GM19467 (cell line): Measurements from ENCODE around the gene TEAD2.

Source experiments
- ATAC-seq: cut with Tn5 transposase; IDR thresholded peaks from one replicate; pipeline ENCODE4 v1.9.1; 2021; ENCODE audit warnings: mild to moderate bottlenecking, moderate library complexity; ENCODE audit not compliant: unreplicated experiment

Gene TEAD2

DNA sequence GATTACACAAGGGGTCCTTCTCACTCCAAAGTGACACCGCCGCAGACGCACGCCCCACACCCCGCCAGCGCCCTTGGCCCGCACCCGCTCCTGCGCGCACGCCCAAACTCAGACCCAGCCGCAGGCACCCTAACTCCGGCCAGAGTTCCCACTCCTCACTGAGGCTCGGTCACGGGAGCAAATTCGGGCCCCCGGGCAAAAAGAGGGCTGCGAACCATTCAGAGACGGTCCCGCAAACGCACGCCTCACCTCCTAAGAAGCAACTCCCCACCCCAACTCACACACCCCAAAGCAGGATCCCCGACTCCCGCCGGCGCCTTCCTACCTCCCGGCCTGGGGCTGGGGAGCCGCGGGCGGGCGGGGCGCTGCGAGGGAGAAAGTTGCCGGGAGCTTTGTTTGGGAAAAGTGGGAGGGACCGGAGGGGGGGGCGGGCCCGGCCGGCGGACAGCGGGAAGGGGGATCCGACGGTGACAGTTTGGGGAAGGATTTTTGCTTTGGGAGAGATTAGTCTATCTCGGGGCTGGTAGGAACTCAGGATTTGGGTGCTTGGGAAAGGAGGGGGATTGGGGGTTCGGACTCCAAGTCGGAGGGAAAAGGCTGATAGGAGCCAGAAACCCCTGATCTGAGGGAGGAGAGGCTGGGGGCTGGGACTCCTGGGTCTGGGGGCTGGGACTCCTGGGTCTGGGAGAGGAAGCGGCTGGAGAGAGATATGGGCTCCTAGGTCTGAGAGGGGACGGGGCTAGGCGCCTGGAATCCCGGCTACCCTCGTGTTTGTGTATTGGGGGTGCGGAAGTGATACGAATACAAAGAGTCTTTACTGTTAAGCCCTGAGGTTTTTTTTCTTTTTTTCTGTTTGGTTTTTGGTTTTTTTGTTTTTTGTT lies at the start of gene TEAD2:
Gene TEAD2, minus strand, starts transcription at position 369 of the 881 bp plus-strand sequence. CDS start 2,341 bp downstream, outside the sequence.
- no peak for ATAC-seq

- no peak for ATAC-seq
Measured at GRCh38 chr19:49411681-49412326, 49.6 kb upstream of the TEAD2 start.

- no peak for ATAC-seq
Measured at GRCh38 chr19:49409441-49410029, 47.3 kb upstream of the TEAD2 start.

DNA sequence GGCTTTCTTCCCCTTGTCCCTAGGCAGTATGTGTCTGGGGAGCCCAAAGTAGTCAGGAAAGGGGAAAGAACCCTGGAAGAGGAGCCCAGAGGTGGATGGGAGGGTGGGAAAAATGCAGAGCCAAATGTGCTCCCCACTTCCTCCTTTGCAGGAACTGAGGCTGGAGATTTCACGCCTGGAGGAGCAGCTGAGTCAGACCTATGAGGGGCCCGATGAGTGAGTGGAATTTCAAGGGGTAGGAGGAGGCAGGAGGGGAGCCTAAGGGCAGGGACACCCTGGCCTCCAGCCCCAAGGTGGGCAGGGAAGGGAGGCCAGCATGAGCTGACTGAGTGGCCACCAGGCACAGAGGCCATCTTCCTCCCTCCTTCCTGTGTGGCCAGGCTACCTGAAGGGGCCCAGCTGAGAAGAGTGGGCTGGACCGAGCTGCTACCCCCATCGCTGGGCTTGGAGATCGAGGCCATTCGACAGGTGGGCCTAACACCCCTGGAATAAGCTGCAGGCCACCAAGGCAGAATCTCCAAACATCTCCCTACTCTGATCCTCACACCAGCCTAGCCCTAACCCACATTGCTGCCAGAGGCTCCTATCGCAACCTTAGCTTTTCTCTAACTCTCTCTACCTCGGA lies 46.7 kb upstream of the TEAD2 start:
- ATAC-seq: no peak

DNA sequence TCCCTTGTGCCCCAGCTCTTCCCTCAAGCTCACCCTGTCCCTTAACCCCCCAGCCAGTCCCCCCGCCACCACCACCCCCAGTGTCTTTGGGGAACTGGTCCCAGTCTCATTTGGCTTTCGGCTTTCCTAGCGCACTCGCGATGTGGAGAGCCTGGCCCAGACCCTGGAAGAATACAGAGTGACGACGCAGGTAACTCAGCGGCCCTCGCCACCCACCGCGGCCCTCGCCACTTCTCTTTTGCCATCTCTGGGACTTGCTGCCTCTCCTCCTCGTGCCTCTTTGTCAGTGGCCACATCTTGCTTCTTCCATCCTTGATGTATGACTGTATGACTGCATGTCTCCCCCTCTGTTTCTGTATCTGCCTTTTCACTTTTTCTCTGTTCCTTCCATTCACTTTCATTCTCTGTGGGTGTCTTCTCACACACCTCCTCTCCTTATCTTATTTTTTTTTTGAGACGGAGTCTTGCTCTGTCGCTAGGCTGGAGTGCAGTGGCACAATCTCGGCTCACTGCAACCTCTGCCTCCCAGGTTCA lies 45.3 kb upstream of the TEAD2 start:
- ATAC-seq: no peak

DNA sequence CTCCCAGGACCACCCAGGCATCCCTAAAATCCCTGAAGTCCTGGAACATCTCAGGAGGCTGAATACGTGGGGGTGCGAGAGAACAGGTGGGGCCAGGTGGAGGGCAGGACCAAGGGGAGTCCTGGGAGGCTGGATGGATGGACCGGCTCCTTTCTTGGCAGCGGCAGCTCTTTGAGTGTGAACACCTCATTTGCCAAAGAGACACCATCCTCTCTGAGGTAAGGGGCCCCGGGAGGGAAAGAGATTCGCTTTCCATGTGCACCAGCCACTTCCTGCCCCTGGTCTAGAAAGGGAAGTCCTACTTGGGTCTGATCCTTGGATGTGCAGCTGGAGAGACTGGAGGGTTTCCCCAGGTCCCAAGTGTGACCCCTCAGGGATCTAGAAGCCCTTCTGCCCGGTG lies 44.9 kb upstream of the TEAD2 start:
- ATAC-seq: no peak

DNA sequence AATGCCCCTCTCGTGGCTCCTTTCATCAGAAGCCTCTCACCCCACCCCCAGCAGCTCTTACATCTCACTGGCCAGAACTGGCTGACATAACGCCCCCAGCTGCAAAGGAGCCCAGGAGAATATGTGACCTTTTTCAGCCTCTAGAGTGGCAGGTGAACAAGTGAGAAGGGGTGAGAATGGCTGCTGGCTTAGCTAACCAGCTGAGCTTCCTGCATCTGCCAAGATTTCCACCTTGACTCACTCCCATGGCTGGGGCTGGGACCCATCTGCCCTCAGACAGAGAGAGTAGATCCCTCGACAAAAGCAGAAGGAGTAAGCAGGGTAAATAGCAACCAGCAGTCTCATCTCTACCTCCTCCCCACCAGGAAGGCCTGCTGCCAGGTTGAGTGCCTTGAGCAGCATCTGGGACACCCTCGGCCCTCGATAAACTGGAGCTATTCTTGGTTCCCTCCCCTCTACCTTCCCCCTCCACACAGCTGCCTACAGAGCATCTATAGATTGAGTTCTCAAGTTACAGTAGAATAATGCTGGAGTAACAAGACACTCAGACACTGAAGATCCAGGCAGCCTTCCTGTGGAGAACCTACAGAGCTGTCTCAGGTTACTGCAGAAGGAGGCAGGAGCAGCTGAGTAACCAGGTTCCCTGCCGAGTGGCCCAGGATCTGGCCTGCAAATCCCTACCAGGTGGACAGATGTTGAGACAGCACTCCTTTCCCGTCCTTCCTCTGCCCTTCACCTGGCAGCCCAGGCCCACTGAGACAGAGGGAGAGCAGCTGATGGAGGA lies 41.4 kb upstream of the TEAD2 start:
- ATAC-seq: no peak

GRCh38 chr19:49400029-49400428 lies 37.8 kb upstream of the TEAD2 start:
- no peak for ATAC-seq

DNA sequence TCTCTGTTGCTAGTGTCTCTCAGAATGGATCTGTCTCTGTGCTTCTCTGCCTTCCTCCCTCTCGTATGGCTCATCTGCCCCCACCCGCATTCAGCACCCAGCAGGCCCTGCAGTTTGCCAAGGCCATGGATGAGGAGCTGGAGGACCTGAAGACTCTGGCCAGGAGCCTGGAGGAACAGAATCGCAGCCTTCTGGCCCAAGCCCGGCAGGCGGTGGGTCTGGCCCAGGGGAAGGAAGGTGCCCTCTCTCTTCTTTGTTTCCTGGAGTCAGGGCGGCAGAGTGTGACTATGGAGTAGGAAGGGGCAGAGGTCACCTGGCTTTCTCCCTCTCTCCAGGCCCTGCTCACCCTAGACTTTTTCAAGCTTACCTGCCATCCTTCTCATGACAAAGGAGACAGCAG lies 36.7 kb upstream of the TEAD2 start:
- no peak for ATAC-seq

GRCh38 chr19:49398001-49398615 lies 35.9 kb upstream of the TEAD2 start:
- no peak for ATAC-seq

GRCh38 chr19:49396738-49397505 lies 34.7 kb upstream of the TEAD2 start:
- ATAC-seq: no peak

- ATAC-seq: no peak
Measured at GRCh38 chr19:49395581-49396407, 33.6 kb upstream of the TEAD2 start.

GRCh38 chr19:49393881-49394280 lies 31.7 kb upstream of the TEAD2 start:
- ATAC-seq: no peak

- ATAC-seq: no peak
Measured at GRCh38 chr19:49391581-49392399, 29.6 kb upstream of the TEAD2 start.

GRCh38 chr19:49390929-49391359 lies 28.7 kb upstream of the TEAD2 start:
- ATAC-seq: no peak

- no peak for ATAC-seq
Measured at GRCh38 chr19:49390131-49390928, 28.1 kb upstream of the TEAD2 start.

- no peak for ATAC-seq
Measured at GRCh38 chr19:49389406-49389805, 27.2 kb upstream of the TEAD2 start.
